Right lobe of liver (tissue), 4 donors: ENCODE measurements around the gene RAB11FIP3.

Source experiments
- POLR2A ChIP-seq: fragments of 450-650 bp; IDR thresholded peaks from one replicate; pipeline ENCODE4 v1.6.1; 2017; ENCODE audit warnings: antibody characterized with exemption, mild to moderate bottlenecking
- TF ChIP-seq, protein P1 (sequence below), 4 donors: fragments of 200-600 bp in 3 of 4; fragments of 450-650 bp in 1 of 4; IDR thresholded peaks; one replicate each; pipeline versions ENCODE4 v1.5.1 to v1.8.0; 2016 to 2022; ENCODE audit warnings: antibody characterized with exemption in 4 of 4, mild to moderate bottlenecking in 2 of 4
- donor health status: DM: no; HTN: no; CAD: no.
- donor health status: DM: no; HTN: no; CAD: no.
- donor health status: DM: no; HTN: yes; CAD: no.

DNA sequence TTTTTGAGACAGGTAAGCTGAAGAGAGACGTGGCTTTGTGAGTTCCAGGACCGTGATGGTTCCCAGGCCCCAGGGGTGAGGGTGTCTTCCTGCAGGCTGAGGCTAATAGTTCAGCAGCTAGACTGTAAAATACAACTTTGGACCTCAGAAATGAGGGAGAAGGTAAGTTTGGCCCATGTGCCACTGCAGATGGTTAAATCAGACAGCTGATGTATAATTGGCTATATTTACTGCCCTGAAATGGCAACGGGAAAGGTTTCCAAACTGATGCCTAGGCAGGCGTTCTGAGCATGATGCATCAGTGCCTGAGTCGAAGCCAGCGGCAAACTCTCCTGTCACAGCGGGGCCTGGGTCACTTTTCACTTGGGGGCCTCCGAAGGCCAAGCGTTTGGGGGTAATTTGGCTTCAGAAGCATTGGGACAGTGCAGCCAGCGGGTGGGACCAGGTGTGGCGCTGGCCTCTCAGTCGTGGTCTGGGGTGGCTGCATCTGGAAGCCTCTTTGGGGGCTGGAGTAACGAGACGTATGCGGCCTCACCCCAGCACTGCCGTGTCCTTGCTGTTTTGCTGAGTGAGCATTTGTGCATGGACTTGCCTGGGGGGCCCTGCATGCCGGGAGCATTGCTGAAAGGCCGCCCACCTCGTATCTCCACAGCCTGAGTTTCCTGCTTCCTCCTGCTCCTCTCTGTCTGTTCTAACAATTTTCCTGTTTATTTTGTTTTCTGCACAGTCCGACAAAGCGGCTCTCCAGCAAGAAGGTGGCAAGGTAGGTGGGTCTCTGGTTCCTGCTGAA is 70.8 kb downstream of the RAB11FIP3 start:
- TF ChIP-seq, protein P1, sequence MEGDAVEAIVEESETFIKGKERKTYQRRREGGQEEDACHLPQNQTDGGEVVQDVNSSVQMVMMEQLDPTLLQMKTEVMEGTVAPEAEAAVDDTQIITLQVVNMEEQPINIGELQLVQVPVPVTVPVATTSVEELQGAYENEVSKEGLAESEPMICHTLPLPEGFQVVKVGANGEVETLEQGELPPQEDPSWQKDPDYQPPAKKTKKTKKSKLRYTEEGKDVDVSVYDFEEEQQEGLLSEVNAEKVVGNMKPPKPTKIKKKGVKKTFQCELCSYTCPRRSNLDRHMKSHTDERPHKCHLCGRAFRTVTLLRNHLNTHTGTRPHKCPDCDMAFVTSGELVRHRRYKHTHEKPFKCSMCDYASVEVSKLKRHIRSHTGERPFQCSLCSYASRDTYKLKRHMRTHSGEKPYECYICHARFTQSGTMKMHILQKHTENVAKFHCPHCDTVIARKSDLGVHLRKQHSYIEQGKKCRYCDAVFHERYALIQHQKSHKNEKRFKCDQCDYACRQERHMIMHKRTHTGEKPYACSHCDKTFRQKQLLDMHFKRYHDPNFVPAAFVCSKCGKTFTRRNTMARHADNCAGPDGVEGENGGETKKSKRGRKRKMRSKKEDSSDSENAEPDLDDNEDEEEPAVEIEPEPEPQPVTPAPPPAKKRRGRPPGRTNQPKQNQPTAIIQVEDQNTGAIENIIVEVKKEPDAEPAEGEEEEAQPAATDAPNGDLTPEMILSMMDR (IDR thresholded peaks at IDR 0.05) = no peak
- no peak for TF ChIP-seq POLR2A
